GM23248 (cell line): ENCODE results near the gene GDI1.

ENCODE experiments used
- EZH2 ChIP-seq: fragments of 200-600 bp; sonication (generic); IDR thresholded peaks from 2 replicates; pipeline ENCODE4 v1.6.1; 2018; ENCODE audit warnings: antibody characterized with exemption, mild to moderate bottlenecking; ENCODE audit not compliant: insufficient read depth, poor library complexity, severe bottlenecking
- EZH2phosphoT487 ChIP-seq: fragments of 200-600 bp; sonication (generic); IDR thresholded peaks from 2 replicates; pipeline ENCODE4 v1.6.1; 2018; ENCODE audit warnings: antibody characterized with exemption, moderate library complexity, mild to moderate bottlenecking, low read depth; ENCODE audit not compliant: insufficient read depth

- TF ChIP-seq EZH2 (no peak), EZH2phosphoT487 (no peak)
These were observed 5.6 kb upstream of the GDI1 start for GRCh38 chrX:154431341-154431740.
